ENCODE data around the gene HAPLN1.
"Not testable (repeated sequence)": the region's sequence is repeated elsewhere in the genome, so short reads cannot be mapped to it uniquely, and the experiment has no call there.

HAPLN1 gene

GRCh38 chr5:83736169-83736568, 15.5 kb upstream of the HAPLN1 start:
- 90% methylated on average over 1 of the region's 2 CpGs for WGBS
- H3K9me3 ChIP-seq (ENCODE audit: control insufficient read depth, low read length); H2BK12ac ChIP-seq (ENCODE audit: low read length in 2 of 2); H2BK15ac ChIP-seq (ENCODE audit: low read depth, poor library complexity, severe bottlenecking); H3K4me1 ChIP-seq (ENCODE audit: control insufficient read depth, insufficient read depth, low read depth, low read length); H3K27me3 ChIP-seq (ENCODE audit: control insufficient read depth in 1 of 2, insufficient read depth in 1 of 2, low read length in 2 of 2); DNase-seq; H3K14ac ChIP-seq (ENCODE audit: low read length in 2 of 2); H3K27ac ChIP-seq (ENCODE audit: low read length, poor library complexity, severe bottlenecking); H3K9ac ChIP-seq (ENCODE audit: low read length); H3K36me3 ChIP-seq (ENCODE audit: control insufficient read depth in 1 of 2, insufficient read depth in 2 of 2, low read depth in 1 of 2, low read length in 2 of 2); H4K8ac ChIP-seq (ENCODE audit: low read length); H2BK5ac ChIP-seq (ENCODE audit: low read depth, low read length, poor library complexity, severe bottlenecking); H3K18ac ChIP-seq (ENCODE audit: low read depth in 1 of 2, low read length in 2 of 2); H4K91ac ChIP-seq (ENCODE audit: low read length); H3K23ac ChIP-seq (ENCODE audit: low read length in 2 of 2); H3K4me3 ChIP-seq (ENCODE audit: insufficient read depth in 1 of 2, low read depth in 1 of 2, low read length in 2 of 2); H2AFZ ChIP-seq (ENCODE audit: low read depth, low read length); H3K4ac ChIP-seq (ENCODE audit: low read depth in 1 of 2, low read length in 2 of 2); H2AK5ac ChIP-seq (ENCODE audit: low read length, severe bottlenecking); H3K4me2 ChIP-seq (ENCODE audit: low read length, poor library complexity, severe bottlenecking); H3K79me1 ChIP-seq (replicated peaks; ENCODE audit: low read length, poor library complexity, severe bottlenecking); H2BK120ac ChIP-seq (ENCODE audit: low read depth, low read length): not testable (repeated sequence)

- not testable (repeated sequence) for H3K14ac ChIP-seq (ENCODE audit: low read length in 2 of 2); H2AFZ ChIP-seq (ENCODE audit: low read depth, low read length); H3K4me2 ChIP-seq (ENCODE audit: low read length, poor library complexity, severe bottlenecking); H2BK15ac ChIP-seq (ENCODE audit: low read depth, poor library complexity, severe bottlenecking); H3K79me1 ChIP-seq (replicated peaks; ENCODE audit: low read length, poor library complexity, severe bottlenecking); DNase-seq; H2BK12ac ChIP-seq (ENCODE audit: low read length in 2 of 2); H2BK120ac ChIP-seq (ENCODE audit: low read depth, low read length); H2AK5ac ChIP-seq (ENCODE audit: low read length, severe bottlenecking); H3K23ac ChIP-seq (ENCODE audit: low read length in 2 of 2); H3K36me3 ChIP-seq (ENCODE audit: control insufficient read depth in 1 of 2, insufficient read depth in 2 of 2, low read depth in 1 of 2, low read length in 2 of 2); H3K9me3 ChIP-seq (ENCODE audit: control insufficient read depth, low read length); H3K27me3 ChIP-seq (ENCODE audit: control insufficient read depth in 1 of 2, insufficient read depth in 1 of 2, low read length in 2 of 2); H3K4me3 ChIP-seq (ENCODE audit: insufficient read depth in 1 of 2, low read depth in 1 of 2, low read length in 2 of 2); H3K4ac ChIP-seq (ENCODE audit: low read depth in 1 of 2, low read length in 2 of 2); H3K9ac ChIP-seq (ENCODE audit: low read length); H4K91ac ChIP-seq (ENCODE audit: low read length); H4K8ac ChIP-seq (ENCODE audit: low read length); H3K4me1 ChIP-seq (ENCODE audit: control insufficient read depth, insufficient read depth, low read depth, low read length); H3K18ac ChIP-seq (ENCODE audit: low read depth in 1 of 2, low read length in 2 of 2); H3K27ac ChIP-seq (ENCODE audit: low read length, poor library complexity, severe bottlenecking); H2BK5ac ChIP-seq (ENCODE audit: low read depth, low read length, poor library complexity, severe bottlenecking)
These were observed 14.4 kb upstream of the HAPLN1 start for GRCh38 chr5:83735058-83735457.

- Histone ChIP-seq H3K4ac (ENCODE audit: low read depth in 1 of 2, low read length in 2 of 2) (no peak overlapping the region), H3K23ac (ENCODE audit: low read length in 2 of 2) (no peak overlapping the region), H4K8ac (ENCODE audit: low read length) (no peak overlapping the region), H3K14ac (ENCODE audit: low read length in 2 of 2) (no peak overlapping the region), H2BK15ac (ENCODE audit: low read depth, poor library complexity, severe bottlenecking) (no peak overlapping the region), H3K4me3 (ENCODE audit: insufficient read depth in 1 of 2, low read depth in 1 of 2, low read length in 2 of 2) (no peak overlapping the region), H3K27me3 (ENCODE audit: control insufficient read depth in 1 of 2, insufficient read depth in 1 of 2, low read length in 2 of 2) (no peaks in the 10 kb centered on the region), H3K9ac (ENCODE audit: low read length) (no peak overlapping the region), H3K4me2 (ENCODE audit: low read length, poor library complexity, severe bottlenecking) (no peak overlapping the region), H3K9me3 (ENCODE audit: control insufficient read depth, low read length) (no peaks in the 10 kb centered on the region), H3K4me1 (ENCODE audit: control insufficient read depth, insufficient read depth, low read depth, low read length) (no peaks in the 10 kb centered on the region), H3K79me1 (replicated peaks; ENCODE audit: low read length, poor library complexity, severe bottlenecking) (no peaks in the 10 kb centered on the region), H3K27ac (ENCODE audit: low read length, poor library complexity, severe bottlenecking) (no peak overlapping the region), H3K18ac (ENCODE audit: low read depth in 1 of 2, low read length in 2 of 2) (no peak overlapping the region), H2AFZ (ENCODE audit: low read depth, low read length) (no peak overlapping the region), H2BK5ac (ENCODE audit: low read depth, low read length, poor library complexity, severe bottlenecking) (no peak overlapping the region), H2BK120ac (ENCODE audit: low read depth, low read length) (no peak overlapping the region), H3K36me3 (ENCODE audit: control insufficient read depth in 1 of 2, insufficient read depth in 2 of 2, low read depth in 1 of 2, low read length in 2 of 2) (no peaks in the 10 kb centered on the region), H2BK12ac (ENCODE audit: low read length in 2 of 2) (no peak overlapping the region), H4K91ac (ENCODE audit: low read length) (no peak overlapping the region), H2AK5ac (ENCODE audit: low read length, severe bottlenecking) (no peak overlapping the region)
- no peak for DNase-seq
- no CpG with 5 or more reads among the region's 2 CpGs for WGBS
These were observed 11.0 kb upstream of the HAPLN1 start for GRCh38 chr5:83731638-83732037.

GRCh38 chr5:83729362-83729761, 8.7 kb upstream of the HAPLN1 start:
- no peak overlapping the region for H2BK120ac ChIP-seq (ENCODE audit: low read depth, low read length)
- H2BK15ac ChIP-seq (ENCODE audit: low read depth, poor library complexity, severe bottlenecking) = no peak overlapping the region
- peaks cover 2% of the 10 kb centered on the region for H3K4me1 ChIP-seq (ENCODE audit: control insufficient read depth, insufficient read depth, low read depth, low read length)
- H3K9ac ChIP-seq (ENCODE audit: low read length) = no peak overlapping the region
- H4K91ac ChIP-seq (ENCODE audit: low read length) = no peak overlapping the region
- H2AFZ ChIP-seq (ENCODE audit: low read depth, low read length) = no peak overlapping the region
- H3K27me3 ChIP-seq (ENCODE audit: control insufficient read depth in 1 of 2, insufficient read depth in 1 of 2, low read length in 2 of 2) = no peaks in the 10 kb centered on the region
- no peak overlapping the region for H4K8ac ChIP-seq (ENCODE audit: low read length)
- H3K4me2 ChIP-seq (ENCODE audit: low read length, poor library complexity, severe bottlenecking) = no peak overlapping the region
- H2BK12ac ChIP-seq (ENCODE audit: low read length in 2 of 2) = no peak overlapping the region
- no peak overlapping the region for H3K4me3 ChIP-seq (ENCODE audit: insufficient read depth in 1 of 2, low read depth in 1 of 2, low read length in 2 of 2)
- H3K9me3 ChIP-seq (ENCODE audit: control insufficient read depth, low read length) = no peaks in the 10 kb centered on the region
- no peak for DNase-seq
- H2AK5ac ChIP-seq (ENCODE audit: low read length, severe bottlenecking) = peak overlapping the region; percentile 92
- H3K36me3 ChIP-seq (ENCODE audit: control insufficient read depth in 1 of 2, insufficient read depth in 2 of 2, low read depth in 1 of 2, low read length in 2 of 2) = no peaks in the 10 kb centered on the region
- H3K23ac ChIP-seq (ENCODE audit: low read length in 2 of 2) = no peak overlapping the region
- no peaks in the 10 kb centered on the region for H3K79me1 ChIP-seq (replicated peaks; ENCODE audit: low read length, poor library complexity, severe bottlenecking)
- no peak overlapping the region for H2BK5ac ChIP-seq (ENCODE audit: low read depth, low read length, poor library complexity, severe bottlenecking)
- H3K4ac ChIP-seq (ENCODE audit: low read depth in 1 of 2, low read length in 2 of 2) = no peak overlapping the region
- no peak overlapping the region for H3K27ac ChIP-seq (ENCODE audit: low read length, poor library complexity, severe bottlenecking)
- no peak overlapping the region for H3K14ac ChIP-seq (ENCODE audit: low read length in 2 of 2)
- H3K18ac ChIP-seq (ENCODE audit: low read depth in 1 of 2, low read length in 2 of 2) = no peak overlapping the region

All from mesenchymal stem cell (in vitro differentiated cells and primary cell).